ENCODE results near the gene KL.

The KL gene

GRCh38 chr13:33087790-33088189 is 71.6 kb downstream of the KL start:
- DNase-seq, result no peak

GRCh38 chr13:33089311-33089710 is 73.1 kb downstream of the KL start:
- peak in 2 of 3 experiments; percentile 10 to 61 for DNase-seq

- DNase-seq, result no peak
These were observed 74.7 kb downstream of the KL start for GRCh38 chr13:33090755-33091414.

GRCh38 chr13:33091415-33091774 is 75.2 kb downstream of the KL start:
- no peak for DNase-seq

GRCh38 chr13:33092073-33092987 is 76.1 kb downstream of the KL start:
- no peak for DNase-seq

GRCh38 chr13:33096886-33097605 is 80.8 kb downstream of the KL start:
- DNase-seq, result no peak

- DNase-seq, result no peak
These were observed 83.6 kb downstream of the KL start for GRCh38 chr13:33099860-33100259.

- DNase-seq, result no peak
These were observed 84.7 kb downstream of the KL start for GRCh38 chr13:33100886-33101285.

GRCh38 chr13:33101835-33102234 is 85.6 kb downstream of the KL start:
- DNase-seq, result no peak

GRCh38 chr13:33103457-33103856 is 87.2 kb downstream of the KL start:
- no peak for DNase-seq

GRCh38 chr13:33105387-33106005 is 89.3 kb downstream of the KL start:
- DNase-seq, result no peak

- no peak for DNase-seq
These were observed 90.6 kb downstream of the KL start for GRCh38 chr13:33106656-33107360.

GRCh38 chr13:33107361-33107760 is 91.1 kb downstream of the KL start:
- no peak for DNase-seq

GRCh38 chr13:33108620-33109019 is 92.4 kb downstream of the KL start:
- DNase-seq, result no peak

- no peak for DNase-seq
These were observed 93.1 kb downstream of the KL start for GRCh38 chr13:33109271-33109697.

GRCh38 chr13:33109801-33110200 is 93.6 kb downstream of the KL start:
- no peak for DNase-seq

GRCh38 chr13:33110386-33110712 is 94.1 kb downstream of the KL start:
- no peak for DNase-seq

GRCh38 chr13:33110713-33111413 is 94.6 kb downstream of the KL start:
- DNase-seq, result no peak

- peak in 1 of 3 experiments; percentile 40 for DNase-seq
These were observed 95.3 kb downstream of the KL start for GRCh38 chr13:33111414-33112110.

GRCh38 chr13:33112766-33113165 is 96.5 kb downstream of the KL start:
- no peak for DNase-seq

- DNase-seq, result no peak
These were observed 97.9 kb downstream of the KL start for GRCh38 chr13:33114146-33114545.

Measured in NCI-H1417 (cell line).